SK-N-SH (cell line): Measurements from ENCODE around the gene SUPT3H. TPM values are rescaled to one million over a fixed set of nuclear protein-coding genes. Genes with fewer than 3 reads are reported as not detected.

Experiments used
- CTCF ChIA-PET: fragments of 300-600, 350-600 bp; formaldehyde crosslinking; extraction: SDS; loops from one replicate; lab custom pipeline; 2021; lab: Yijun Ruan, JAX
- POLR2A ChIA-PET: fragments of 350-600 bp; sonication (Branson Sonifier 250); formaldehyde crosslinking; extraction: SDS; loops from one replicate; lab custom pipeline; 2020; ENCODE audit warnings: antibody characterized with exemption, inconsistent platforms; lab: Yijun Ruan, JAX
- DNase-seq: peaks from one replicate; pipeline ENCODE4 v3.0.0; 2012
- H2AFZ ChIP-seq: fragments of 200-600 bp; sonication (generic); 2 replicates; pipeline ENCODE4 v1.8.1; 2016; ENCODE audit warnings: antibody characterized with exemption, mild to moderate bottlenecking, low read depth
- H3F3A ChIP-seq: fragments of 200-600 bp; sonication (generic); replicated peaks from 2 replicates; pipeline ENCODE3; 2016; ENCODE audit warnings: antibody characterized with exemption, mild to moderate bottlenecking; ENCODE audit not compliant: insufficient read depth
- H3K27ac ChIP-seq, 2 experiments: fragments of 200-500 bp in 1 of 2; fragments of 200-600 bp in 1 of 2; sonication (Bioruptor generic) in 1 of 2; sonication (generic), shearing (Covaris generic) in 1 of 2; 2 replicates each; pipeline versions ENCODE4 v1.5.1 to v1.6.1; 2014 to 2016; ENCODE audit warnings: low read depth in 2 of 2, inconsistent platforms in 1 of 2, low read length in 1 of 2, mild to moderate bottlenecking in 1 of 2, mixed read lengths in 1 of 2
- H3K27me3 ChIP-seq: fragments of 200-600 bp; sonication (generic), shearing (Covaris generic); 2 replicates; pipeline ENCODE4 v1.6.1; 2016; ENCODE audit warnings: mixed run types; ENCODE audit not compliant: insufficient read depth
- H3K36me3 ChIP-seq, 2 experiments: fragments of 200-500 bp in 1 of 2; fragments of 200-600 bp in 1 of 2; sonication (Bioruptor generic) in 1 of 2; sonication (generic) in 1 of 2; replicated peaks in 1 of 2; 2 replicates each; pipeline versions ENCODE3 to v1.5.1; 2014 to 2016; ENCODE audit warnings: low read length in 1 of 2, mild to moderate bottlenecking in 1 of 2; ENCODE audit not compliant: insufficient read depth in 2 of 2, control insufficient read depth in 1 of 2
- H3K4me1 ChIP-seq, 2 experiments: fragments of 200-500 bp in 1 of 2; fragments of 200-600 bp in 1 of 2; sonication (Bioruptor generic) in 1 of 2; sonication (generic), shearing (Covaris generic) in 1 of 2; 2 replicates each; pipeline versions ENCODE4 v1.5.1 to v1.6.1; 2014 to 2016; ENCODE audit warnings: low read depth in 1 of 2, low read length in 1 of 2, mixed run types in 1 of 2; ENCODE audit not compliant: insufficient read depth in 2 of 2, control insufficient read depth in 1 of 2
- H3K4me2 ChIP-seq: fragments of 200-600 bp; sonication (generic), shearing (Covaris generic); 2 replicates; pipeline ENCODE4 v1.6.1; 2017; ENCODE audit warnings: mixed run types
- H3K4me3 ChIP-seq, 2 experiments: fragments of 200-500 bp in 1 of 2; fragments of 200-600 bp in 1 of 2; sonication (Bioruptor generic) in 1 of 2; sonication (generic), shearing (Covaris generic) in 1 of 2; 2 replicates each; pipeline versions ENCODE4 v1.5.1 to v1.8.1; 2014 to 2016; ENCODE audit warnings: low read depth in 2 of 2, inconsistent platforms in 1 of 2, low read length in 1 of 2, mild to moderate bottlenecking in 1 of 2, mixed read lengths in 1 of 2, moderate library complexity in 1 of 2
- H3K79me2 ChIP-seq: fragments of 200-600 bp; sonication (generic); 2 replicates; pipeline ENCODE4 v1.8.1; 2017; ENCODE audit warnings: mild to moderate bottlenecking; ENCODE audit not compliant: insufficient read depth
- H3K9ac ChIP-seq: fragments of 200-600 bp; sonication (generic); 2 replicates; pipeline ENCODE4 v1.6.1; 2017; ENCODE audit warnings: mixed run types
- H3K9me2 ChIP-seq: fragments of 200-600 bp; sonication (generic); 2 replicates; pipeline ENCODE4 v1.6.1; 2017; ENCODE audit warnings: mixed run types
- H3K9me3 ChIP-seq: fragments of 200-600 bp; sonication (generic); 2 replicates; pipeline ENCODE4 v1.6.1; 2017; ENCODE audit warnings: mixed run types, mild to moderate bottlenecking, moderate library complexity
- H4K20me1 ChIP-seq: fragments of 200-600 bp; sonication (generic); 2 replicates; pipeline ENCODE4 v1.6.1; 2017; ENCODE audit warnings: mild to moderate bottlenecking, mixed run types; ENCODE audit not compliant: insufficient read depth
- ELF1 ChIP-seq: IDR thresholded peaks from 2 replicates; pipeline ENCODE4 v1.4.0; 2012
- EP300 ChIP-seq, 2 experiments: IDR thresholded peaks; 2 replicates each; pipeline versions ENCODE4 v1.4.0 to v1.6.1; 2012; ENCODE audit warnings: borderline replicate concordance in 1 of 2, low read depth in 1 of 2, low read length in 1 of 2
- EZH2phosphoT487 ChIP-seq: fragments of 200-600 bp; sonication (generic); IDR thresholded peaks from 2 replicates; pipeline ENCODE4 v1.6.1; 2017; ENCODE audit warnings: low read depth, mixed run types, mild to moderate bottlenecking, antibody characterized with exemption, moderate library complexity, borderline replicate concordance
- FOSL2 ChIP-seq: IDR thresholded peaks from 2 replicates; pipeline ENCODE4 v1.4.0; 2012; ENCODE audit warnings: low read depth, mild to moderate bottlenecking, moderate library complexity, borderline replicate concordance
- GABPA ChIP-seq: IDR thresholded peaks from 2 replicates; pipeline ENCODE4 v1.4.0; 2012; ENCODE audit warnings: low read depth, mild to moderate bottlenecking
- GATA2 ChIP-seq: sonication (generic); formaldehyde crosslinking; IDR thresholded peaks from 2 replicates; pipeline ENCODE4 v1.5.0; 2020; ENCODE audit warnings: mild to moderate bottlenecking, missing genetic modification reagents
- IRF3 ChIP-seq: fragments of 150-350 bp; IDR thresholded peaks from 2 replicates; pipeline ENCODE4 v1.6.1; 2016; ENCODE audit warnings: mild to moderate bottlenecking, low read depth, low read length
- JUND ChIP-seq: IDR thresholded peaks from 2 replicates; pipeline ENCODE4 v1.4.0; 2012
- MEF2A ChIP-seq: IDR thresholded peaks from 2 replicates; pipeline ENCODE4 v1.4.0; 2012; ENCODE audit warnings: low read depth, borderline replicate concordance
- MXI1 ChIP-seq: IDR thresholded peaks from 2 replicates; pipeline ENCODE4 v1.6.1; 2012; ENCODE audit warnings: mild to moderate bottlenecking, low read depth, low read length, improper control_type of control experiment
- NFIC ChIP-seq: IDR thresholded peaks from 2 replicates; pipeline ENCODE4 v1.4.0; 2012; ENCODE audit warnings: borderline replicate concordance
- POLR2AphosphoS5 ChIP-seq: IDR thresholded peaks from 2 replicates; pipeline ENCODE4 v1.6.1; 2012; ENCODE audit warnings: low read depth, low read length
- RAD21 ChIP-seq: IDR thresholded peaks from 2 replicates; pipeline ENCODE4 v1.6.1; 2012; ENCODE audit warnings: mild to moderate bottlenecking, low read length
- RXRA ChIP-seq: IDR thresholded peaks from 2 replicates; pipeline ENCODE4 v1.4.0; 2012; ENCODE audit warnings: low read depth, mild to moderate bottlenecking, borderline replicate concordance
- TAF1 ChIP-seq: IDR thresholded peaks from 2 replicates; pipeline ENCODE4 v1.6.1; 2012; ENCODE audit warnings: low read depth, mild to moderate bottlenecking, low read length, moderate library complexity, borderline replicate concordance
- TCF12 ChIP-seq: IDR thresholded peaks from 2 replicates; pipeline ENCODE4 v1.4.0; 2012
- TEAD4 ChIP-seq: IDR thresholded peaks from 2 replicates; pipeline ENCODE4 v1.4.0; 2012; ENCODE audit warnings: mild to moderate bottlenecking, borderline replicate concordance; ENCODE audit not compliant: insufficient read depth
- WGBS: methylation state at CpG from one replicate; pipeline ENCODE4 v1.1.6; 2017; ENCODE audit warnings: low lambda C conversion rate; 5-methylcytosine and 5-hydroxymethylcytosine counted together
- polyA plus RNA-seq, 3 experiments: library from polyadenylated mRNA; depleted of rRNA; stranded (reverse); fragments of >200 nt; gene quantifications; 2 replicates each; pipeline ENCODE4 v1.2.3, GENCODE V29; 2012
- TF ChIP-seq, protein P1 (sequence below): IDR thresholded peaks from 2 replicates; pipeline ENCODE4; 2012
- TF ChIP-seq, protein P2 (sequence below): IDR thresholded peaks from 2 replicates; pipeline ENCODE4 v1.4.0; 2012; ENCODE audit warnings: low read depth

Gene SUPT3H
- polyA plus RNA-seq, 1 of the 3 experiments (the other 2 are of a cell fraction) = 10.9 TPM

DNA sequence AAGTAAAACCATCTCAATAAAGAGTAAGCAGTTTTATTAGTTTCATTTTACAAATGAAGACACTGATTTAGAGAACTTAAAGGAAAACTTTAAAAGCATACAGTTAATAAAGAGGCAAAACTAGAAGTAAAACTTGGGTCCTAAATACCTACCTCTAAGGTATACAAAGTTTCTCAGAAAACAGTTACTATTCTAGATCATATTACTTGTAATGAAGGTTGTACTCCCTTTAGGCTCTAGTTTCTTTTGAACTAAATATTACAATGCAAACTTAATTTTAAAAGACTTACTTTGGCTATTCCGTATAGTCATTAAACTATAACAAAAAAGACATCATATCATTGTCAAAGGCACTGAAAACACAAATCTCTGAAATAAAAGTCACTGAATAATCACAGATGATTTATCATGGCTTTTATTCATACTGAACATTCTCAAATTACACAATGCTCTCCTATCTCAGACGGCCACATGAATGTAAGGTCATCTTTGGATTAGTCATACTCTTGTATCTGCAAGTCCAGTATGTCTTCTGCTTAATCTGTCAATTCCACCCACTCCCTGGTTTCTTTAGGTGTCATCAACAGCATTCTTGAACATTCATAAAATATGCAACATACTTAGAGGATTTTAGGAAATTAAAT is 411.2 kb downstream of the SUPT3H start:
- Histone ChIP-seq H4K20me1 (no peaks in the 10 kb centered on the region), H3K36me3 (no peaks in the 10 kb centered on the region), H3K27me3 (no peaks in the 10 kb centered on the region), H3K27ac (peak overlapping the region in 1 of 2 experiments; percentile 60; a peak in 1 of 4 replicates), H3K9me3 (no peaks in the 10 kb centered on the region), H3K4me3 (no peak overlapping the region), H3K4me2 (peak overlapping the region; percentile 8; the same call in 1 of the 2 replicates), H3K4me1 (peaks cover 0 to 19% of the 10 kb centered on the region in 2 experiments; a peak in 2 of 4 replicates), H3F3A (peaks cover 5% of the 10 kb centered on the region), H3K9ac (no peak overlapping the region), H3K79me2 (no peaks in the 10 kb centered on the region), H2AFZ (no peak overlapping the region), H3K9me2 (no peaks in the 10 kb centered on the region)
- ChIA-PET CTCF (no interaction called here), POLR2A (no interaction called here)
- no peak for DNase-seq
- TF ChIP-seq GATA2 (CRISPR knock-in tag) (no peak), TEAD4 (no peak), TAF1 (no peak), GABPA (no peak), ELF1 (no peak), RXRA (no peak; the same call in 1 of the 2 replicates), EZH2phosphoT487 (no peak), IRF3 (no peak), RAD21 (no peak), NFIC (peak; percentile 31; the same call in 1 of the 2 replicates), MEF2A (no peak), MXI1 (no peak), TCF12 (peak; percentile 77), POLR2AphosphoS5 (peak; percentile 46; the same call in 1 of the 2 replicates), JUND (peak; percentile 61), FOSL2 (peak; percentile 79), EP300 (IDR thresholded peaks at IDR 0.05; ENCODE audit: borderline replicate concordance in 1 of 2, low read depth in 1 of 2, low read length in 1 of 2) (peak in 1 of 2 experiments; percentile 61; a peak in 1 of 4 replicates)
- TF ChIP-seq, protein P1, sequence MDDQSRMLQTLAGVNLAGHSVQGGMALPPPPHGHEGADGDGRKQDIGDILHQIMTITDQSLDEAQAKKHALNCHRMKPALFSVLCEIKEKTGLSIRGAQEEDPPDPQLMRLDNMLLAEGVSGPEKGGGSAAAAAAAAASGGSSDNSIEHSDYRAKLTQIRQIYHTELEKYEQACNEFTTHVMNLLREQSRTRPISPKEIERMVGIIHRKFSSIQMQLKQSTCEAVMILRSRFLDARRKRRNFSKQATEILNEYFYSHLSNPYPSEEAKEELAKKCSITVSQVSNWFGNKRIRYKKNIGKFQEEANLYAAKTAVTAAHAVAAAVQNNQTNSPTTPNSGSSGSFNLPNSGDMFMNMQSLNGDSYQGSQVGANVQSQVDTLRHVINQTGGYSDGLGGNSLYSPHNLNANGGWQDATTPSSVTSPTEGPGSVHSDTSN = peak; percentile 92
- TF ChIP-seq, protein P2, sequence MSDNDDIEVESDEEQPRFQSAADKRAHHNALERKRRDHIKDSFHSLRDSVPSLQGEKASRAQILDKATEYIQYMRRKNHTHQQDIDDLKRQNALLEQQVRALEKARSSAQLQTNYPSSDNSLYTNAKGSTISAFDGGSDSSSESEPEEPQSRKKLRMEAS = no peak; the same call in 1 of the 2 replicates
- WGBS = 13% methylated on average over 2 of the region's 2 CpGs
